ENCODE results near the gene UBE2L3. TPM values are rescaled to one million over a fixed set of nuclear protein-coding genes. Genes with fewer than 3 reads are reported as not detected.

Gene UBE2L3
- total and polyA plus RNA-seq, 2 of the 13 experiments (the other 11 are each of a cell fraction or from before 2014, with no cell fraction given): 30.2 to 58.1 TPM

DNA sequence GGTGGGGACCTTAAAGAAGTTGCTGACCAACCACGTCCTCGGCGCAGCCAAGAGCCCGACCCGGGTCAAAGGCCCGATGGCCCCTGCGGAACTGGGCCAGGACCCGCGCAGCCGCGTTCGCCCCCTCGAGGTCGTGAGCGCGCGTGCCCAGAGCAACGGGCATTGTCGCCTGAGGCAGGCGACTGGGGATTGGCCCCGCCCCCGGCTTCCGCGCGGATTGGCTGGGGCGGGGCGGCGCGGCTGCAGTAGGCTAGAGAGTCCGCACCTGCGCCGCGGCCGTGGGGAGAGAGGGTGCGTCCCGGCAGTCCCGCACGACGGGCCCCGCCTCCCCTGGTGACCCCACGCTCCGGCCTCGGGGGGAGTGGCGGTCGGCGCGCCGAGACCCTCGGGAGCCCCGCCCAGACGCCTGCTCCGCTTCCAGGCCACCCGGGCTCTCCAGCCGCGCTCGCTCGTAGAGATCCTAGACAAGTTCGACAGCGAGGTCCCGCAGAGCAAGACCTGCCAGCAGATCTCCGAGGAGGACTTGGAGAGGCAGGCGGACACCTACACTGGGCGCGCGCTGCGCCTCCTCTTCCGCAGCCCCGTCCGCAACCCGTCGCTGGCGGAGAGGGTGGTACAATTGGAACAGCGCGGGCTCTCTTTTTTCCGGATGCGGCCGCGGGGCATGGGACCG lies 90.0 kb downstream of the UBE2L3 start (continued):
- TF ChIP-seq, protein P1, sequence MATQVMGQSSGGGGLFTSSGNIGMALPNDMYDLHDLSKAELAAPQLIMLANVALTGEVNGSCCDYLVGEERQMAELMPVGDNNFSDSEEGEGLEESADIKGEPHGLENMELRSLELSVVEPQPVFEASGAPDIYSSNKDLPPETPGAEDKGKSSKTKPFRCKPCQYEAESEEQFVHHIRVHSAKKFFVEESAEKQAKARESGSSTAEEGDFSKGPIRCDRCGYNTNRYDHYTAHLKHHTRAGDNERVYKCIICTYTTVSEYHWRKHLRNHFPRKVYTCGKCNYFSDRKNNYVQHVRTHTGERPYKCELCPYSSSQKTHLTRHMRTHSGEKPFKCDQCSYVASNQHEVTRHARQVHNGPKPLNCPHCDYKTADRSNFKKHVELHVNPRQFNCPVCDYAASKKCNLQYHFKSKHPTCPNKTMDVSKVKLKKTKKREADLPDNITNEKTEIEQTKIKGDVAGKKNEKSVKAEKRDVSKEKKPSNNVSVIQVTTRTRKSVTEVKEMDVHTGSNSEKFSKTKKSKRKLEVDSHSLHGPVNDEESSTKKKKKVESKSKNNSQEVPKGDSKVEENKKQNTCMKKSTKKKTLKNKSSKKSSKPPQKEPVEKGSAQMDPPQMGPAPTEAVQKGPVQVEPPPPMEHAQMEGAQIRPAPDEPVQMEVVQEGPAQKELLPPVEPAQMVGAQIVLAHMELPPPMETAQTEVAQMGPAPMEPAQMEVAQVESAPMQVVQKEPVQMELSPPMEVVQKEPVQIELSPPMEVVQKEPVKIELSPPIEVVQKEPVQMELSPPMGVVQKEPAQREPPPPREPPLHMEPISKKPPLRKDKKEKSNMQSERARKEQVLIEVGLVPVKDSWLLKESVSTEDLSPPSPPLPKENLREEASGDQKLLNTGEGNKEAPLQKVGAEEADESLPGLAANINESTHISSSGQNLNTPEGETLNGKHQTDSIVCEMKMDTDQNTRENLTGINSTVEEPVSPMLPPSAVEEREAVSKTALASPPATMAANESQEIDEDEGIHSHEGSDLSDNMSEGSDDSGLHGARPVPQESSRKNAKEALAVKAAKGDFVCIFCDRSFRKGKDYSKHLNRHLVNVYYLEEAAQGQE (IDR thresholded peaks at IDR 0.05; ENCODE audit: borderline replicate concordance in 1 of 2, low read depth in 1 of 2, low read length in 2 of 2): no peak; a peak in 1 of 4 replicates
- TF ChIP-seq SP2 (CRISPR knock-in tag; IDR thresholded peaks at IDR 0.05): 0 out of 2 replicates have a peak, but pooled peaks have one; percentile 49
- TF ChIP-seq POLR2G (IDR thresholded peaks at IDR 0.05; ENCODE audit: low read depth, low read length): peak; percentile 73
- no peak for TF ChIP-seq DPF2 (CRISPR knock-in tag; IDR thresholded peaks at IDR 0.05; ENCODE audit: borderline replicate concordance, low read depth)
- no peak for TF ChIP-seq NFIC (IDR thresholded peaks at IDR 0.05; ENCODE audit: low read length)
- TF ChIP-seq FOXP4 (CRISPR knock-in tag; IDR thresholded peaks at IDR 0.05): no peak; the same call in 1 of the 2 replicates
- TF ChIP-seq RORA (CRISPR knock-in tag; IDR thresholded peaks at IDR 0.05): no peak
- no peak for TF ChIP-seq ZNF512B (CRISPR knock-in tag; IDR thresholded peaks at IDR 0.05; ENCODE audit: borderline replicate concordance)
- no peak for TF ChIP-seq ZNF672 (CRISPR knock-in tag; IDR thresholded peaks at IDR 0.05)
- peak; percentile 87; the same call in 1 of the 2 replicates for TF ChIP-seq ZFP91 (CRISPR knock-in tag; IDR thresholded peaks at IDR 0.05; ENCODE audit: borderline replicate concordance)
- 0 out of 2 replicates have a peak, but pooled peaks have one; percentile 26 for TF ChIP-seq TARDBP (CRISPR knock-in tag; IDR thresholded peaks at IDR 0.05)
- TF ChIP-seq ZNF775 (CRISPR knock-in tag; IDR thresholded peaks at IDR 0.05; ENCODE audit: borderline replicate concordance): no peak
